Epidermal melanocyte (primary cell): ENCODE results near the gene WDR4.
A peak's percentile ranks its signal among the peaks of the same experiment; 100 is the strongest.
"Not testable (repeated sequence)": the region's sequence is repeated elsewhere in the genome, so short reads cannot be mapped to it uniquely, and the experiment has no call there.

Source experiments
- DNase-seq: peaks from one replicate; pipeline ENCODE4 v3.0.0; 2011; ENCODE audit warnings: low spot score; ENCODE audit not compliant: insufficient read length

WDR4 gene

GRCh38 chr21:42878993-42879787 is at the start of gene WDR4:
Gene WDR4, minus strand, starts transcription at chr21:42879539. Its CDS starts 44 bp downstream, at chr21:42879495.
- DNase-seq, result peak; percentile 99

- DNase-seq, result not testable (repeated sequence)
Measured at GRCh38 chr21:42927474-42928200, 48.3 kb upstream of the WDR4 start.

- no peak for DNase-seq
Measured at GRCh38 chr21:42925114-42925926, 46.0 kb upstream of the WDR4 start, which contains the start of gene ERVH48-1. Gene ERVH48-1, minus strand, starts transcription at chr21:42925630. Its CDS starts 6,624 bp downstream, at chr21:42919006.

GRCh38 chr21:42924433-42924751 is 45.1 kb upstream of the WDR4 start:
- no peak for DNase-seq

- DNase-seq, result peak; percentile 94
Measured at GRCh38 chr21:42923553-42924432, 44.5 kb upstream of the WDR4 start.

- DNase-seq, result no peak
Measured at GRCh38 chr21:42922918-42923317, 43.6 kb upstream of the WDR4 start.

- no peak for DNase-seq
Measured at GRCh38 chr21:42921927-42922326, 42.6 kb upstream of the WDR4 start.

- no peak for DNase-seq
Measured at GRCh38 chr21:42918291-42918690, 39.0 kb upstream of the WDR4 start.

- no peak for DNase-seq
Measured at GRCh38 chr21:42913476-42913875, 34.1 kb upstream of the WDR4 start.

GRCh38 chr21:42911920-42912319 is 32.6 kb upstream of the WDR4 start:
- not testable (repeated sequence) for DNase-seq

- not testable (repeated sequence) for DNase-seq
Measured at GRCh38 chr21:42908484-42908883, 29.1 kb upstream of the WDR4 start.

GRCh38 chr21:42906233-42906632 is 26.9 kb upstream of the WDR4 start:
- no peak for DNase-seq

GRCh38 chr21:42905195-42905594 is 25.9 kb upstream of the WDR4 start:
- DNase-seq, result no peak

- DNase-seq, result no peak
Measured at GRCh38 chr21:42903817-42904216, 24.5 kb upstream of the WDR4 start.

GRCh38 chr21:42900446-42900845 is 21.1 kb upstream of the WDR4 start:
- no peak for DNase-seq

- DNase-seq, result peak; percentile 78
Measured at GRCh38 chr21:42892931-42893755, 13.8 kb upstream of the WDR4 start, which contains the start of gene NDUFV3. Gene NDUFV3, plus strand, starts transcription at chr21:42893309. Its CDS starts 25 bp downstream, at chr21:42893334.

GRCh38 chr21:42892582-42892930 is 13.2 kb upstream of the WDR4 start:
- DNase-seq, result no peak

- no peak for DNase-seq
Measured at GRCh38 chr21:42887326-42887725, 8.0 kb upstream of the WDR4 start.

- DNase-seq, result no peak
Measured at GRCh38 chr21:42883921-42884320, 4.6 kb upstream of the WDR4 start.

GRCh38 chr21:42880352-42880751 is 1.0 kb upstream of the WDR4 start:
- no peak for DNase-seq
